GM23338 (cell line): ENCODE results near the gene EFS. TPM values are rescaled to one million over a fixed set of nuclear protein-coding genes. Genes with fewer than 3 reads are reported as not detected.

ENCODE experiments used
- ATAC-seq: fragments of 200-7000 bp; cut with Tn5 transposase; 3 replicates; pipeline ENCODE4 v1.9.1; 2020
- DNase-seq: peaks from one replicate; pipeline ENCODE4 v3.0.0-alpha.2; 2015; ENCODE audit warnings: low spot score
- H2AFZ ChIP-seq: fragments of 200-600 bp; sonication (generic); 2 replicates; pipeline ENCODE4 v1.8.0; 2016; ENCODE audit warnings: antibody characterized with exemption, mild to moderate bottlenecking, moderate library complexity
- H3F3A ChIP-seq: fragments of 200-600 bp; sonication (generic); replicated peaks from 2 replicates; pipeline ENCODE4 v1.8.0; 2017; ENCODE audit warnings: antibody characterized with exemption, mixed run types, low read depth
- H3K27ac ChIP-seq: fragments of 200-600 bp; sonication (generic); 2 replicates; pipeline ENCODE4 v1.6.1; 2016; ENCODE audit warnings: low read depth
- H3K27me3 ChIP-seq: fragments of 200-600 bp; sonication (generic); 2 replicates; pipeline ENCODE4 v1.8.0; 2016; ENCODE audit warnings: mild to moderate bottlenecking, mixed run types, moderate library complexity; ENCODE audit not compliant: insufficient read depth
- H3K36me3 ChIP-seq: fragments of 200-600 bp; sonication (generic); 2 replicates; pipeline ENCODE4 v1.8.0; 2016; ENCODE audit warnings: mild to moderate bottlenecking; ENCODE audit not compliant: insufficient read depth
- H3K4me1 ChIP-seq: fragments of 200-600 bp; sonication (generic); 2 replicates; pipeline ENCODE4 v1.8.0; 2016; ENCODE audit warnings: mild to moderate bottlenecking, moderate library complexity; ENCODE audit not compliant: insufficient read depth
- H3K4me2 ChIP-seq: fragments of 200-600 bp; sonication (generic); 2 replicates; pipeline ENCODE4 v1.7.1; 2017; ENCODE audit warnings: mixed run types
- H3K4me3 ChIP-seq: fragments of 200-600 bp; sonication (generic); 2 replicates; pipeline ENCODE4 v1.6.1; 2016; ENCODE audit warnings: mixed run types
- H3K79me2 ChIP-seq: fragments of 200-600 bp; sonication (generic); replicated peaks from 2 replicates; pipeline ENCODE4 v1.8.0; 2017; ENCODE audit warnings: mild to moderate bottlenecking; ENCODE audit not compliant: insufficient read depth
- H3K9me2 ChIP-seq: fragments of 200-600 bp; sonication (generic); 2 replicates; pipeline ENCODE4 v1.8.0; 2017; ENCODE audit not compliant: insufficient read depth
- H4K20me1 ChIP-seq: fragments of 200-600 bp; sonication (generic); replicated peaks from 2 replicates; pipeline ENCODE4 v1.8.0; 2017; ENCODE audit warnings: mild to moderate bottlenecking; ENCODE audit not compliant: insufficient read depth
- H3K27ac Mint-ChIP-seq: 2 replicates; pipeline ENCODE4 v1.8.0; 2020; ENCODE audit warnings: inconsistent platforms, mild to moderate bottlenecking, moderate library complexity, mixed read lengths
- H3K27me3 Mint-ChIP-seq: 3 replicates; pipeline ENCODE4 v1.8.0; 2022; ENCODE audit warnings: low read depth, mild to moderate bottlenecking, moderate library complexity, mixed read lengths, inconsistent platforms; ENCODE audit not compliant: insufficient read depth, poor library complexity
- H3K36me3 Mint-ChIP-seq: 3 replicates; pipeline ENCODE4 v1.8.0; 2021; ENCODE audit warnings: low read depth, mild to moderate bottlenecking, inconsistent platforms, moderate library complexity, mixed read lengths
- H3K4me1 Mint-ChIP-seq: 3 replicates; pipeline ENCODE4 v1.8.0; 2020; ENCODE audit warnings: mild to moderate bottlenecking, inconsistent platforms, mixed read lengths
- H3K4me3 Mint-ChIP-seq: 3 replicates; pipeline ENCODE4 v1.8.0; 2021; ENCODE audit warnings: moderate library complexity, mild to moderate bottlenecking, inconsistent platforms, mixed read lengths
- H3K9me3 Mint-ChIP-seq: 3 replicates; pipeline ENCODE4 v1.8.0; 2020; ENCODE audit warnings: moderate library complexity, mild to moderate bottlenecking, inconsistent platforms, mixed read lengths
- CREB1 ChIP-seq: fragments of 250-450 bp; sonication (Bioruptor Pico); IDR thresholded peaks from 2 replicates; pipeline ENCODE4 v1.5.0; 2020; ENCODE audit warnings: low read depth, mild to moderate bottlenecking, moderate library complexity
- EZH2 ChIP-seq: fragments of 200-600 bp; sonication (generic); IDR thresholded peaks from one replicate; pipeline ENCODE4 v1.8.0; 2017; ENCODE audit warnings: antibody characterized with exemption, mild to moderate bottlenecking, low read depth; ENCODE audit not compliant: unreplicated experiment
- EZH2phosphoT487 ChIP-seq: fragments of 200-600 bp; sonication (generic); IDR thresholded peaks from one replicate; pipeline ENCODE4 v1.8.1; 2018; ENCODE audit warnings: antibody characterized with exemption; ENCODE audit not compliant: unreplicated experiment
- JUNB ChIP-seq: IDR thresholded peaks from one replicate; pipeline ENCODE4 v1.6.1; 2016; ENCODE audit warnings: antibody characterized with exemption; ENCODE audit not compliant: unreplicated experiment
- NANOG ChIP-seq: IDR thresholded peaks from 2 replicates; pipeline ENCODE4 v1.6.1; 2016; ENCODE audit warnings: antibody characterized with exemption, borderline replicate concordance
- POLR2AphosphoS5 ChIP-seq: IDR thresholded peaks from 2 replicates; pipeline ENCODE4 v1.6.1; 2016; ENCODE audit warnings: antibody characterized with exemption, low read depth
- STAT1 ChIP-seq: IDR thresholded peaks from one replicate; pipeline ENCODE4 v1.6.1; 2016; ENCODE audit warnings: antibody characterized with exemption; ENCODE audit not compliant: unreplicated experiment
- ZNF114 ChIP-seq: fragments of 250-450 bp; sonication (Bioruptor Pico); IDR thresholded peaks from 2 replicates; pipeline ENCODE4 v1.5.0; 2020; ENCODE audit warnings: mild to moderate bottlenecking, moderate library complexity
- ZNF331 ChIP-seq: fragments of 250-450 bp; sonication (Bioruptor Pico); IDR thresholded peaks from 2 replicates; pipeline ENCODE4 v1.5.0; 2020; ENCODE audit warnings: low read depth, mild to moderate bottlenecking, moderate library complexity
- polyA plus RNA-seq: library from polyadenylated mRNA; unstranded; fragments of >200 nt; fragmentation: Nextera tagmentation; extraction: Ambion mirVana; gene quantifications from 2 replicates; pipeline ENCODE4 v1.2.1, GENCODE V29; 2016
- total RNA-seq: library from RNA; depleted of rRNA; stranded (reverse); fragments of >200 nt; shearing (Covaris generic); gene quantifications from 2 replicates; pipeline ENCODE4 v1.2.3, GENCODE V29; 2014
- TF ChIP-seq, protein P1 (sequence below): IDR thresholded peaks from one replicate; pipeline ENCODE4 v1.6.1; 2018; ENCODE audit warnings: antibody characterized with exemption; ENCODE audit not compliant: unreplicated experiment
- TF ChIP-seq, protein P2 (sequence below), 2 experiments: fragments of 200-600 bp in 1 of 2; sonication (generic) in 1 of 2; conservative IDR thresholded peaks; 2 replicates each; pipeline versions ENCODE4 v1.5.1 to v1.6.1; 2016 to 2017; ENCODE audit warnings: antibody characterized with exemption in 2 of 2, low read depth in 2 of 2, mild to moderate bottlenecking in 2 of 2, moderate library complexity in 1 of 2
- TF ChIP-seq, protein P3 (sequence below): fragments of 250-450 bp; sonication (Bioruptor Pico); IDR thresholded peaks from 2 replicates; pipeline ENCODE4 v1.5.0; 2020; ENCODE audit warnings: mild to moderate bottlenecking, moderate library complexity

EFS gene
- total and polyA plus RNA-seq, 2 experiments from 2014 or later = 5.1 to 18.9 TPM

DNA sequence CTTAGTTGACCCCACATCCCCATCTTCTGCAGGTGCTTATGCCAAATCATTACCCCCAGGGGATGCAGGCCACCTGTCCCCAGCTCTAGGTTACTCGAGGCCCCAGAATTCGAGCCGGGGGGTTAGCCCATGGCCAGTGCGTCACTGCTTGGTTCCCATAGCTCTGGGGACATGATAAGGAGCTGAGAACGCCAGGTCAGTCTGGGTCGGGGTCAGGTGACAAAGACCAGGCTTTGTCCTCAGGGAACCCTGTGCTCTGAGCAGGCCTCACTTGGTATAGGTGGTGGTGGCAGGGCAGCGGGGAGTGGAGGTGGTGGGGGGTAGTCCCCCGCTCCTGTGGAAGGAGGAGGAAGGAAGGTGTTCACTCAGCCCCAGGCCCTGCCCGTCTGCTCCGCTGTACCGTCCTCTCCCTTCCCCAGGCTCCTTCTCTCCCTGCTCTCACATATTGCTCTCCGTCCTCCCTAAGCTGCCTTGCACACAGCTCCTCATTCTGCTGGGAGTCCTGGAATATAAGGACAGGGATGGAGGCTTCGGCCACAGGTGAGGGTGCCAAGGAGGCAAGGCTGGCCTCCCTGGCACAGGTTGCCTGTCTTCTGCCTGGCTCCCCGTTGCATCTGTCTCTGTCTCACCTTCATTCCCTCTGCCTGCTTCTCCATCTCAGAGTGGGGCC is 45.1 kb upstream of the EFS start:
- no peak for DNase-seq
- Histone ChIP-seq H2AFZ (no peak overlapping the region), H3K4me3 (no peak overlapping the region), H3F3A (no peaks in the 10 kb centered on the region), H4K20me1 (no peaks in the 10 kb centered on the region), H3K4me2 (no peak overlapping the region), H3K9me2 (peaks cover under 1% of the 10 kb centered on the region; the same call in 1 of the 2 replicates), H3K27me3 (no peaks in the 10 kb centered on the region), H3K36me3 (no peaks in the 10 kb centered on the region), H3K27ac (no peak overlapping the region), H3K4me1 (no peaks in the 10 kb centered on the region), H3K79me2 (no peaks in the 10 kb centered on the region)
- H3K27me3 Mint-ChIP-seq = peaks cover 24% of the 10 kb centered on the region
- no peak overlapping the region for H3K4me3 Mint-ChIP-seq
- no peaks in the 10 kb centered on the region; the same call in 2 of the 3 replicates for H3K9me3 Mint-ChIP-seq
- TF ChIP-seq, protein P1, sequence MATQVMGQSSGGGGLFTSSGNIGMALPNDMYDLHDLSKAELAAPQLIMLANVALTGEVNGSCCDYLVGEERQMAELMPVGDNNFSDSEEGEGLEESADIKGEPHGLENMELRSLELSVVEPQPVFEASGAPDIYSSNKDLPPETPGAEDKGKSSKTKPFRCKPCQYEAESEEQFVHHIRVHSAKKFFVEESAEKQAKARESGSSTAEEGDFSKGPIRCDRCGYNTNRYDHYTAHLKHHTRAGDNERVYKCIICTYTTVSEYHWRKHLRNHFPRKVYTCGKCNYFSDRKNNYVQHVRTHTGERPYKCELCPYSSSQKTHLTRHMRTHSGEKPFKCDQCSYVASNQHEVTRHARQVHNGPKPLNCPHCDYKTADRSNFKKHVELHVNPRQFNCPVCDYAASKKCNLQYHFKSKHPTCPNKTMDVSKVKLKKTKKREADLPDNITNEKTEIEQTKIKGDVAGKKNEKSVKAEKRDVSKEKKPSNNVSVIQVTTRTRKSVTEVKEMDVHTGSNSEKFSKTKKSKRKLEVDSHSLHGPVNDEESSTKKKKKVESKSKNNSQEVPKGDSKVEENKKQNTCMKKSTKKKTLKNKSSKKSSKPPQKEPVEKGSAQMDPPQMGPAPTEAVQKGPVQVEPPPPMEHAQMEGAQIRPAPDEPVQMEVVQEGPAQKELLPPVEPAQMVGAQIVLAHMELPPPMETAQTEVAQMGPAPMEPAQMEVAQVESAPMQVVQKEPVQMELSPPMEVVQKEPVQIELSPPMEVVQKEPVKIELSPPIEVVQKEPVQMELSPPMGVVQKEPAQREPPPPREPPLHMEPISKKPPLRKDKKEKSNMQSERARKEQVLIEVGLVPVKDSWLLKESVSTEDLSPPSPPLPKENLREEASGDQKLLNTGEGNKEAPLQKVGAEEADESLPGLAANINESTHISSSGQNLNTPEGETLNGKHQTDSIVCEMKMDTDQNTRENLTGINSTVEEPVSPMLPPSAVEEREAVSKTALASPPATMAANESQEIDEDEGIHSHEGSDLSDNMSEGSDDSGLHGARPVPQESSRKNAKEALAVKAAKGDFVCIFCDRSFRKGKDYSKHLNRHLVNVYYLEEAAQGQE = no peak
- no peak for TF ChIP-seq JUNB
- no peak for TF ChIP-seq CREB1 (CRISPR knock-in tag)
- no peak for TF ChIP-seq NANOG
- TF ChIP-seq EZH2 = no peak
- TF ChIP-seq STAT1 = no peak
- TF ChIP-seq, protein P2, sequence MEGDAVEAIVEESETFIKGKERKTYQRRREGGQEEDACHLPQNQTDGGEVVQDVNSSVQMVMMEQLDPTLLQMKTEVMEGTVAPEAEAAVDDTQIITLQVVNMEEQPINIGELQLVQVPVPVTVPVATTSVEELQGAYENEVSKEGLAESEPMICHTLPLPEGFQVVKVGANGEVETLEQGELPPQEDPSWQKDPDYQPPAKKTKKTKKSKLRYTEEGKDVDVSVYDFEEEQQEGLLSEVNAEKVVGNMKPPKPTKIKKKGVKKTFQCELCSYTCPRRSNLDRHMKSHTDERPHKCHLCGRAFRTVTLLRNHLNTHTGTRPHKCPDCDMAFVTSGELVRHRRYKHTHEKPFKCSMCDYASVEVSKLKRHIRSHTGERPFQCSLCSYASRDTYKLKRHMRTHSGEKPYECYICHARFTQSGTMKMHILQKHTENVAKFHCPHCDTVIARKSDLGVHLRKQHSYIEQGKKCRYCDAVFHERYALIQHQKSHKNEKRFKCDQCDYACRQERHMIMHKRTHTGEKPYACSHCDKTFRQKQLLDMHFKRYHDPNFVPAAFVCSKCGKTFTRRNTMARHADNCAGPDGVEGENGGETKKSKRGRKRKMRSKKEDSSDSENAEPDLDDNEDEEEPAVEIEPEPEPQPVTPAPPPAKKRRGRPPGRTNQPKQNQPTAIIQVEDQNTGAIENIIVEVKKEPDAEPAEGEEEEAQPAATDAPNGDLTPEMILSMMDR (conservative IDR thresholded peaks at IDR 0.05; ENCODE audit: low read depth in 2 of 2) = no peak
- TF ChIP-seq, protein P3, sequence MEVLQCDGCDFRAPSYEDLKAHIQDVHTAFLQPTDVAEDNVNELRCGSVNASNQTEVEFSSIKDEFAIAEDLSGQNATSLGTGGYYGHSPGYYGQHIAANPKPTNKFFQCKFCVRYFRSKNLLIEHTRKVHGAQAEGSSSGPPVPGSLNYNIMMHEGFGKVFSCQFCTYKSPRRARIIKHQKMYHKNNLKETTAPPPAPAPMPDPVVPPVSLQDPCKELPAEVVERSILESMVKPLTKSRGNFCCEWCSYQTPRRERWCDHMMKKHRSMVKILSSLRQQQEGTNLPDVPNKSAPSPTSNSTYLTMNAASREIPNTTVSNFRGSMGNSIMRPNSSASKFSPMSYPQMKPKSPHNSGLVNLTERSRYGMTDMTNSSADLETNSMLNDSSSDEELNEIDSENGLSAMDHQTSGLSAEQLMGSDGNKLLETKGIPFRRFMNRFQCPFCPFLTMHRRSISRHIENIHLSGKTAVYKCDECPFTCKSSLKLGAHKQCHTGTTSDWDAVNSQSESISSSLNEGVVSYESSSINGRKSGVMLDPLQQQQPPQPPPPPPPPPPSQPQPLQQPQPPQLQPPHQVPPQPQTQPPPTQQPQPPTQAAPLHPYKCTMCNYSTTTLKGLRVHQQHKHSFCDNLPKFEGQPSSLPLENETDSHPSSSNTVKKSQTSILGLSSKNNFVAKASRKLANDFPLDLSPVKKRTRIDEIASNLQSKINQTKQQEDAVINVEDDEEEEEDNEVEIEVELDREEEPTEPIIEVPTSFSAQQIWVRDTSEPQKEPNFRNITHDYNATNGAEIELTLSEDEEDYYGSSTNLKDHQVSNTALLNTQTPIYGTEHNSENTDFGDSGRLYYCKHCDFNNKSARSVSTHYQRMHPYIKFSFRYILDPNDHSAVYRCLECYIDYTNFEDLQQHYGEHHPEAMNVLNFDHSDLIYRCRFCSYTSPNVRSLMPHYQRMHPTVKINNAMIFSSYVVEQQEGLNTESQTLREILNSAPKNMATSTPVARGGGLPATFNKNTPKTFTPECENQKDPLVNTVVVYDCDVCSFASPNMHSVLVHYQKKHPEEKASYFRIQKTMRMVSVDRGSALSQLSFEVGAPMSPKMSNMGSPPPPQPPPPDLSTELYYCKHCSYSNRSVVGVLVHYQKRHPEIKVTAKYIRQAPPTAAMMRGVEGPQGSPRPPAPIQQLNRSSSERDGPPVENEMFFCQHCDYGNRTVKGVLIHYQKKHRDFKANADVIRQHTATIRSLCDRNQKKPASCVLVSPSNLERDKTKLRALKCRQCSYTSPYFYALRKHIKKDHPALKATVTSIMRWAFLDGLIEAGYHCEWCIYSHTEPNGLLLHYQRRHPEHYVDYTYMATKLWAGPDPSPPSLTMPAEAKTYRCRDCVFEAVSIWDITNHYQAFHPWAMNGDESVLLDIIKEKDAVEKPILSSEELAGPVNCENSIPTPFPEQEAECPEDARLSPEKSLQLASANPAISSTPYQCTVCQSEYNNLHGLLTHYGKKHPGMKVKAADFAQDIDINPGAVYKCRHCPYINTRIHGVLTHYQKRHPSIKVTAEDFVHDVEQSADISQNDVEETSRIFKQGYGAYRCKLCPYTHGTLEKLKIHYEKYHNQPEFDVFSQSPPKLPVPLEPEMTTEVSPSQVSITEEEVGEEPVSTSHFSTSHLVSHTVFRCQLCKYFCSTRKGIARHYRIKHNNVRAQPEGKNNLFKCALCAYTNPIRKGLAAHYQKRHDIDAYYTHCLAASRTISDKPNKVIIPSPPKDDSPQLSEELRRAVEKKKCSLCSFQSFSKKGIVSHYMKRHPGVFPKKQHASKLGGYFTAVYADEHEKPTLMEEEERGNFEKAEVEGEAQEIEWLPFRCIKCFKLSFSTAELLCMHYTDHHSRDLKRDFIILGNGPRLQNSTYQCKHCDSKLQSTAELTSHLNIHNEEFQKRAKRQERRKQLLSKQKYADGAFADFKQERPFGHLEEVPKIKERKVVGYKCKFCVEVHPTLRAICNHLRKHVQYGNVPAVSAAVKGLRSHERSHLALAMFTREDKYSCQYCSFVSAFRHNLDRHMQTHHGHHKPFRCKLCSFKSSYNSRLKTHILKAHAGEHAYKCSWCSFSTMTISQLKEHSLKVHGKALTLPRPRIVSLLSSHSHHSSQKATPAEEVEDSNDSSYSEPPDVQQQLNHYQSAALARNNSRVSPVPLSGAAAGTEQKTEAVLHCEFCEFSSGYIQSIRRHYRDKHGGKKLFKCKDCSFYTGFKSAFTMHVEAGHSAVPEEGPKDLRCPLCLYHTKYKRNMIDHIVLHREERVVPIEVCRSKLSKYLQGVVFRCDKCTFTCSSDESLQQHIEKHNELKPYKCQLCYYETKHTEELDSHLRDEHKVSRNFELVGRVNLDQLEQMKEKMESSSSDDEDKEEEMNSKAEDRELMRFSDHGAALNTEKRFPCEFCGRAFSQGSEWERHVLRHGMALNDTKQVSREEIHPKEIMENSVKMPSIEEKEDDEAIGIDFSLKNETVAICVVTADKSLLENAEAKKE (CRISPR knock-in tag) = no peak
- no peak for TF ChIP-seq ZNF331 (CRISPR knock-in tag)
- TF ChIP-seq ZNF114 (CRISPR knock-in tag) = no peak
- TF ChIP-seq POLR2AphosphoS5 = no peak
- no peak for TF ChIP-seq EZH2phosphoT487
- no peak for ATAC-seq
- H3K36me3 Mint-ChIP-seq = no peaks in the 10 kb centered on the region; the same call in 2 of the 3 replicates
- peaks cover 3% of the 10 kb centered on the region; the same call in 2 of the 3 replicates for H3K4me1 Mint-ChIP-seq
- H3K27ac Mint-ChIP-seq = no peak overlapping the region
